HG03460 (cell line): ENCODE measurements around the gene CD96.
"Not testable (repeated sequence)": the region's sequence is repeated elsewhere in the genome, so short reads cannot be mapped to it uniquely, and the experiment has no call there.

ENCODE experiments used
- ATAC-seq: cut with Tn5 transposase; IDR thresholded peaks from one replicate; pipeline ENCODE4 v1.9.1; 2021; ENCODE audit not compliant: unreplicated experiment

The CD96 gene, protein sequence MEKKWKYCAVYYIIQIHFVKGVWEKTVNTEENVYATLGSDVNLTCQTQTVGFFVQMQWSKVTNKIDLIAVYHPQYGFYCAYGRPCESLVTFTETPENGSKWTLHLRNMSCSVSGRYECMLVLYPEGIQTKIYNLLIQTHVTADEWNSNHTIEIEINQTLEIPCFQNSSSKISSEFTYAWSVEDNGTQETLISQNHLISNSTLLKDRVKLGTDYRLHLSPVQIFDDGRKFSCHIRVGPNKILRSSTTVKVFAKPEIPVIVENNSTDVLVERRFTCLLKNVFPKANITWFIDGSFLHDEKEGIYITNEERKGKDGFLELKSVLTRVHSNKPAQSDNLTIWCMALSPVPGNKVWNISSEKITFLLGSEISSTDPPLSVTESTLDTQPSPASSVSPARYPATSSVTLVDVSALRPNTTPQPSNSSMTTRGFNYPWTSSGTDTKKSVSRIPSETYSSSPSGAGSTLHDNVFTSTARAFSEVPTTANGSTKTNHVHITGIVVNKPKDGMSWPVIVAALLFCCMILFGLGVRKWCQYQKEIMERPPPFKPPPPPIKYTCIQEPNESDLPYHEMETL

DNA sequence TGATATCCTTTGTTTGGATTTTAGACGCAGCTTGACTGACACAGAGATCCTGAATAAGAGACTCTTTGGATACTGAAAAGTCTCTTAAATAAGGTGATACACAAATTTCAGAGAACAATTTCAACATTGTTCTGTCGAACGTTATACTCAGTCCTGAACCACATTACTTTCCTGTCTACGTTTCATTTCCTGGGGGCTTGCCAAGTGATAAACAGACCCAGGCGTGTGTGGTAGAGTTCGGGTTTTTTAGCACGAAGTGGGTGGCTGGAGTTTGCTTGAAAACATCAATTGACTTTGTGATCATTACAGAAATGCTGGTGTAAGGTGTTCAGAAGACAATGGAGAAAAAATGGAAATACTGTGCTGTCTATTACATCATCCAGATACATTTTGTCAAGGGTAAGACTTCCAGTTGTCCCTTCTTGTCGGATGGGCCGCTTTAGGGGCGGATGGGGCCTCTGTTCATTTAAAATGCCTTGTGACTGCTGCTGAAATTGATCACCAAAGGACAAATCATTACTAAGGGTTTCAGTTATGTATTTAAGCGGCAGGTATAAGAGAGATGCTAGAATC, at the start of gene CD96:
TSS of gene CD96 (plus strand) at position 287 of the 573 bp plus-strand sequence. CDS start at position 339, 52 bp downstream.
- no peak for ATAC-seq

DNA sequence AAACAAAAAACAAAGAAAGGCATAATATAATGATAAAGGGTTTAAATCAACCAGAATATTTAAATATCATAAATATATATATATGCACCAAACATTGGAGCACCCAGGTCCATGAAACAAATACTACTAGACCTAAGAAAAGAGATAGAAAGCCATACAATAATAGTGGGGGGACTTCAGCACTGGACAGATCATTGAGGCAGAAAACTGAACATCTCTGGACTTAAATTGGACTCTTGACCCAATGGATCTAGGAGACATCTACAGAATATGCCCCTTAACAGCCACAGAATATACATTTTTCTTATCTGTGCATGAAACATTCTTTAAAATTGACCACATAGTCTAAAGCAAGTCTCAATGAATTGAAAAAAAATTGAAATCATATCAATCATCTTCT, 48.7 kb upstream of the CD96 start:
- ATAC-seq, result no peak

DNA sequence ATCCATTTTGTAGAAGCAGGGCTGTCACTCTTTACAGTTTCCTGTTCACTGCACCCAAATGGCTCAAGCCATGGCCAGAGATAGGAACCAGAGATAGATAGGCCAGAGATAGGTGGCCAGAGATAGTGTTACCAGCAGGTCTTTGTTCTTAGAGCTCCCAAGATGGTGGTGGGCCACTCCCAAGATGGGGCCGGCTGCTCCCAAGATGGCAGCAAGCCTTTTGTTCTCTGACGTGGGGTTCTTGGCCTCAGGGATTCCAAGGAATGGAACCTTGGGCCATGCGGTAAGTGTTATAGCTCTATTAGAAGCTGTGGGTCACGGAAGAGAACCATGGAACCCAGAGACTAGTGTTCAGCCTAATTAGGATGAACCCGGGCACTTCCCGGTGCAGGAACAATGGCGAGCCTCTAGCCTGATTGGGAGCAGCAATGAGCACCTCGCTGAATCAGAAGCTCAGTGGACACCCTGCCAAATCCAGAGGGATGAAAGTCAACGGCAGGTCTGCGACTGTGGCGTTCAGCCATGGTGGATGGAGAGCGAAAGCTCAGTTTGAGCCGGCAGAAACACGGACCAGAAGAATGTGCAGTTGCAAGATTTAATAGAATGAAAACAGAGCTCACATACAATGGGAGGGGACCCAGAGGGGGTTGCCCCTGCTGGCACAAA, 45.0 kb upstream of the CD96 start:
- ATAC-seq, result no peak

- ATAC-seq, result no peak
Measured at GRCh38 chr3:111498022-111498421, 44.0 kb upstream of the CD96 start.

GRCh38 chr3:111506435-111506834, 35.6 kb upstream of the CD96 start:
- ATAC-seq, result peak; percentile 86

DNA sequence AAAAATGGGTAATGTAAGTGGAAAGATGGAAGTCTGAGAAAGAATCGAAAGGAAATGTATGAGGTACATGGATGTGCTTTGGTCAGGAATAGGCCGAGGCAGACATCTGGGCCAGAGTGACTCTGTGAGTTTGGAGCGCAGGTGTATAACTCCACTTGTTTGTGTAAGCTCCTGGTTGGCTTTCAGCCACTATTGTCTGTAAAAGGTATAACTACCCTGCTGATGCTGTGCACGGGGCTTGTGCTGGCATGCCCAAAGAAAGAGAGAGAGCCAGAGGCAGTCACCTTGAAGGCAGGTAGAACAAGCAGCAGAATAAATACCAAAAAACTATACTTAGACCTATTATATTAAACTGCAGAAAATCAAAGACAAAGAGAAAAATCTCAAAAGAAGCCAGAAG, 32.7 kb upstream of the CD96 start:
- ATAC-seq, result no peak

- ATAC-seq, result no peak
Measured at GRCh38 chr3:111517801-111518200, 24.2 kb upstream of the CD96 start.

- no peak for ATAC-seq
Measured at GRCh38 chr3:111519178-111519855, 22.7 kb upstream of the CD96 start.

DNA sequence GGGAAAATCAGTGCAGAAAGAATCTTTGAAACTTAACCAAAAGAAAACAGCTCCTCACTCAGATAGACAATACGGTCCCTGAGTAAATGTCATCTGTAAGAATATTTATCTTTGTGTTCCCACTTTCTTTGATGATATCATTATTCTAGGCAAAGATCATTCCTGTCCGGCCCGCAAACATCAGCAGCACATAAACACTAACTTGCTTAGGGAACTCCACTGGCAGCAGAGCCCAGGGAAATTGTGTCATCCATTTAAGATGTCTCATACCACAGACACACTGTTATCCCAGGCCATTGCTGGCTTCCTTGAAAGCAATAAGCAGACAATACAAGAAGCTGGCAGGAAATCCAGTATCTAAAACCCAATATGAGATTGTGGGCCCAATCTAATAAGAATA, 20.1 kb upstream of the CD96 start:
- no peak for ATAC-seq

DNA sequence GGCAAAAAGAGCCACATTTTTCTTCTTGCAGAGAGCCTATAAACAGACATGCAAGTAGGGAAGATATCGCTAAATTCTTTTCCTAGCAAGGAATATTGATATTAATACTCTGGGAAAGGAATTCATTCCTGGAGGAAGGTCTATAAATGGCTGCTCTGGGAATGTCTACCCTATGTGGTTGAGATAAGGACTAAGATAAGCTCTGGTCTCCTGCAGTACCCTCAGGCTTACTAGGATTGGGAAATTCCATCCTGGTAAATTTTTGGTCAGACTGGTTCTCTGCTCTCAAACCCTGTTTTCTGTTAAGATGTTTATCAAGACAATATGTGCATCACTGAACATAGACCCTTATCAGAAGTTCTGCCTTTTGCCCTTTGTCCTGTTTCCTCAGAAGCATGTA, 17.5 kb upstream of the CD96 start:
- ATAC-seq, result not testable (repeated sequence)

GRCh38 chr3:111531446-111531845, 10.6 kb upstream of the CD96 start:
- no peak for ATAC-seq

DNA sequence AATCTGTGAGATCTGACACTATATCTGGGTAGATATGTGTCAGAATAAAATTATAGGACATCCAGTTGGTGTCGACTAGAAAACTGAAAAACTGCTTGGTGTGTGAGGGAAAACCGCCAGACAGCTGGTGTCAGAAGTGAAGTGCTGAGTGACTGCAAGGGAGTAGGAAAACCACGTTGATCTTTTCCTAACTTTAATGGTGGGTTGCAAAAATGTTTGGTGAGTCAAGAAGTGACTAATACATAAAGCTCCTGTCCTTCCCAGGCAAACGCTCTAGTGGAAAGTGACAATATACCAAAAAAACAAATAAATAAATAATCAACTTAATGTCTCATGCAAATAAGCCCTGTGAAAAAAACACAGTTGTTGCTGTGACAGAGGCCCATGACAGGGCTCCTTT, 7.3 kb upstream of the CD96 start:
- ATAC-seq, result no peak

DNA sequence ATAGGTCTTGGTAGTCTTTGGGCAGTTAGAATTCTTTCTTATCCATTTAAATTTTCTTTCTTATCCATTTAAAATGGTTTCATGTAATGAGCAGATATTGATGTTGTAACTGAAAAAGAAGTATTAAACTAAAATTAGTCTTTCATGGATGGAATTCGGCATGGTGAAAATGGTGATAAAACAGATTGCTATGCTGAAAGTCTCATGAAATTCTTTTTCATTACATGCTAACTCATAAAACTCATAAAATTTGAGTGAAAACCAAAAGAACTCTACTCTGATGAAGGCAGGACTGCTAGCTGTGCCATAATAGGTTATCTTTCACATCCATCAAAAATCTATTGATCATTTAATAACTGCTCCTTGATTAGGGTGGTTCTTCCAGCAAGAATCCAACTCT, 3.9 kb upstream of the CD96 start:
- no peak for ATAC-seq

DNA sequence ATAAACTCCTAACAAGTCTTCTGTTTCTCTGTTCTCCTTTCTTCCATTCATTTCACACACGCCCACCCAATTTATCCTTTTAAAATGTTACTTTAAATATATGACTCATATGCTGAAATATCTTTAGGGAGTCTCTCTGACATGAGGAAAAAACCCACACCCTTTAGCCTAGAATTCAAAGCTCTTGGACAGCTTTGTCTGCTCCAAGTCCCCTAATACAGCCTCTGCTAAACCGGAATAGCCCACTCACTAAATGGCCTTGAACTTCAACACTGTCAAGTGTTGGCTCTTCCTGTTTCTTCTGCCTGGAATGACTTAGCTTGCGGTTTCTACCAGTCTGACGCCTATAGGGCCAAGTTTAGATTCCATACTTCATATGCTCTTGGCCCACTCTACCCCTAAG, 3.3 kb upstream of the CD96 start:
- peak; percentile 34 for ATAC-seq

DNA sequence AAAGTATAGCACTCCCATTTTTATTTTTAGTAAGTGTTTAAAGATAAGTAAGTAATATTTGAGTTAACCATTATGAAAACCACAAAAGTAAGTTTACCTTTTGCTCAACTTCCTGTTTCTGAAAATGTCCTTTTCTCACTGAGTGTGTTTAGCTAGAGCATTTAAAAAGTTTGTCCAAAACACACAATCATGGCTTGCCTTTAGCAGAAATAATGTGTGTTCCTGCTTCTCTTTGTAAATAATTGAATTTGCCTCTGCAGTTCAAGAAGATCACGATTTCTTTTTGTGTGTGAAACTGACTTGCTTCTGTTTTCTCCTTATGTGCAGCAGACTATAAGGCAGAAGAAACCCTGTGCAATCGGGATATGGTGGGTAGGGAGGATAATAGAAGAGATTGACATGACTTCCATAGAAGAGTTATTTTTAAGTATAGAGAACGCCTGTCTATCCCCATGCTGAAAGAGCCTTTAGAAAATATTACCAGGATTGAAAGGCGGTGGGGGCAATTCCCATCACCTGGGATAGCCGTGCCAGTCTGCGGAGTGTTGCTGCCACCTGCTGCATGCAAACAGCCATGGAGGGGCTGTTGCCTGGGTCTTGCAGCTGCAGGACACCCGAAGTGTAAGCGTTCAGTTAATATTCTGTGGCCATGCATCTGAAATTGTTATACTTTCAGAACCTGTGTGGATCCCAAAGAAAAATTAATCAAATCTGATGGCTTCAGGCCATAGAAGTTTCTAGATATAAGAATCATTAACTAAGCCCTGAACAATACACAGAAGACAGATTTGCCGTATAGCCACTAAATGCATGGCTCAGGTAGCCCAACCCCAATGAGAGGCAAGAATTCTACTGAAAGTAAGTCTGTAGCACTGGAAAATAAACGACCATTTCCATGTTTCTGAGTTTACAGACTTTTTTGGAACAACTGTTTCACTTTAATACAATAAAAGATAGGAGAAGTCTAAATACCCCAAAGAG, 2.4 kb upstream of the CD96 start:
- ATAC-seq, result peak; percentile 79

DNA sequence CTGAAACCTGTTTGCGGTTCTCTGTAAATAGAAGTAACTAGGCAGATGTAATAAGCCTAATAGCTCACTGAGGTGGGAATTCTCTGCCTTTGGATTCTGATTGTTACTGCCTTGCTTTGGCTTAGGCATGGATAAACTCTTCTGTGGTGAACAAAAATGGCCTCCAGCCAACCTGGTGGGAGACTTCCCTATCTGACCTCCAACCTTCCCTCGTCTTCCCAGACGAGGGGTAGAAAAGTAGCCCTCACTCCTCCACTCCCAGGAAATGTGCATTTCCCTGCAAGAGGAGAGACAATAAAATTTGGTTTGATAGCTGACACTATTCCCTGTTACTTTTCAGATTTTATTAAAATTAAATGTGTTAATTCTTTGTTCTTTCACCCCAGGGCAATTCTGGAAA, 606 bp upstream of the CD96 start:
- no peak for ATAC-seq

- no peak for ATAC-seq
Measured at GRCh38 chr3:111542611-111543300, 759 bp downstream of the CD96 start.

DNA sequence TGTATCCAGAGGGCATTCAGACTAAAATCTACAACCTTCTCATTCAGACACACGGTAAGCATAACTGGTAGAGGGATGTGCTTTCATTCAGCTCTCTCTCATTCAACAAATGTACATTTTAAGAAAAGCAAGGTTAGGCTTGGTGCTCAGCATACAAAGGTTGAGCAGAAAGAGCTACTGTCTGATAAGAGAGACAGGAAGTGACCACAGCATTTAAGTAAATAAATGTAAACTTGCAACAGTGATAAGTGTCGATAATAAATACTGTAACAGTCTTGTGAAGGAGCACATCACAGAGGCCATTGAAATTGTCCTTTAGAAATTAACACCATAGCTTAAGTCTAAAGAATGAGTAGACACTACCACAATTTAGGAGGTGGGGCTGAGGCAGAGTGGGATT, 3.4 kb downstream of the CD96 start:
- ATAC-seq, result no peak

GRCh38 chr3:111547631-111548030, 5.6 kb downstream of the CD96 start:
- peak; percentile 87 for ATAC-seq

DNA sequence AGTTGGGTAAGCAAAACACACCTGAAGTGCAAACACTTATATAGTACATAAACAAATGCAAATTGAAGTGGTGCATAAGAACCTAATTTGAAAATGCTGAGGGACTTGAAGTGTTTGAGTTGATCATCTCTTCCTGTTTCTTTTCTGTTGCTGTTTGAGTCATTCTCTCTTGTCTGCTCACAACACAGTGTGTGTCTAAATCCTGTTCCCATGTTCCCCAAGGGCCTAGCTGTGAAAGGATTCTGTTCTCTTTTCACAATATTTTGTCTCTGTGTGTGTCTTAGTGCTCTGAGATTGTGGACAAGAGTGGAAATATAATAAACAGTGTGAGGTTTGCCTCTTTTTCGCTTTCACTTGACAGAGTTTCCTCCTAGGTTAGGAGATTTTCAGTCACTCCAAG, 6.1 kb downstream of the CD96 start:
- ATAC-seq, result peak; percentile 57
